ENCODE results near the gene PLEKHG1.

Gene PLEKHG1

DNA sequence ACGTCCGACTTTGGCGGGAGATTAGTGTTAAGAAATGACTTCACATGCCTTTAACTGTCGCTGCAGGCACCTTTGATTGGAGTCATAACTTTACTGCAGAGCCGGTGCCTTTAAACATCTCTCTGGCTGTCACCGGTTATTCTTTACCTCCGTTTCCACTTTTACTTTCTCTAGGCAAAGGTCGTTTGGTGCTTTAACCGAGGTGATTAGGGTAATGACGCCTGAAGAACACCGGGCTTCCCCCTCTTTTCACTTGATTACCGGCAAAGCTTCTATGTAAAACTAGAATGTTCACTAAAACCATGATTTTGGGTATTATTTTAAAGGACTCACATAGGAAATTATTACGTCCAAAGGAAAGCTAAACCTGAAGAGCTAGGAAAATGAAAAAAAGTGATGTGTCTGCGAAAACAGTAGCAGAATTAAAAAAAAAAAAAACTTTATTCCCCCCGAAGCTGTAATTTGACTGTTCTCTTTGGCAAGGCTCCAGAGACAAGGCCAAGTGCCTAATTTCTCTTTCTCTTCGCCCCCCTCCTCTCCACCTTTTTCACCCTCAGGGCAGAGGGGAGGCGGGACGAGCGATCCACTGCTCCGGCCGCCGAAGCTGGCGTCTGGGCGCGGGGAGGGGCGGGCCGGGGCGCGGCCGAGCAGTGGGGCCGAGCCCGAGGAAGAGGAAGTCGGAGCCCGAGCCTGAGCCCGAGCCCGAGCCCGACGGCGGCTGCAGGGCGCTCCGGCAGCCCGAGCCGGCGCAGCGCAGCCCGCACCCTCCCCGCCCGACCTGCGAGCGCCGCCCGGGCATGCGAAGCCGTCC lies at the start of gene PLEKHG1:
Gene PLEKHG1, plus strand, starts transcription at position 687 of the 811 bp plus-strand sequence. CDS start 133,797 bp downstream, outside the sequence.
- peak; percentile 82 for DNase-seq (ENCODE audit: low spot score)

DNA sequence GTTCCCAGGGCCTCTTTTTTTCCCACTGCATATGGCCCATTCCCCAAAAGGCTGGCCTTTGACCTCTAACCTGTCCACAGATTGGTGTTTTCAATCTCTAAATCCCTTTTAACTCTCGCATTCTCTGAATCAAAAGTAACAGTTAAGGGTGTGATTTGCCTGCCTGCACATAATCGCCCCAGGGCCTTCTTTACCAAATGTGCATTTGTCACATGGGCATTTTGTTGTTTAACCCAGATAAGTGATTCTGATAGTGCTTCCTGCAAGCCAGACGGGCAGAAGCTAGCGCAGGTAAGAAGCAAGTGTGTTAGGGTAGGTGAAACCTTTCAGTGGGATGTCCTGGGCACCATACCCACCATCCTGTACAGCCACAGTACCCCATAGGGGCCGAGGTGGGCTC lies 49.4 kb upstream of the PLEKHG1 start:
- DNase-seq (ENCODE audit: low spot score): no peak

DNA sequence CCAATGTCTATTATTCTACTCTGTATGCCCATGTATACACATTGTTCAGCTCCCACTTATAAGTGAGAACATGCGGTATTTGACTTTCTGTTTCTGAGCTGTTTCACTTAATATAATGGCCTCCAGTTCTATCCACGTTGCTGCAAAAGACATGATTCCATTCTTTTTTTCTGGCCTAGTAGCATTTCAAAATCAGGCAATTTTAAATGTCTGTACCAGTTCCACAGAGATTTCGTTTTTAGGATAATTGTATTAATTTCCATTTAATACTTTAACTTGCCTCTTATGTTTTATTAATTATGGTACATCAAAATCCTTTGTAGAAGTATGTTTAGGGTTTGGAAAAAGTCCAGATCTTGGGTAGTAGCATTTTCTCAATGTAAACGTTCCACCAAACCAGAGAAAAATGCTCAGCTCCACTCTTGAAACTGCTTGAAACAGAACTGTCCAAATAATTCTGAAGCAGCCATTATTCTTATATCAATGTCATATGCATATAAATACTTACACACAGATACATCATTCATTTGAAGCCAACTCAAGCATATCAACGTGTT lies 42.6 kb upstream of the PLEKHG1 start:
- DNase-seq (ENCODE audit: low spot score): no peak

DNA sequence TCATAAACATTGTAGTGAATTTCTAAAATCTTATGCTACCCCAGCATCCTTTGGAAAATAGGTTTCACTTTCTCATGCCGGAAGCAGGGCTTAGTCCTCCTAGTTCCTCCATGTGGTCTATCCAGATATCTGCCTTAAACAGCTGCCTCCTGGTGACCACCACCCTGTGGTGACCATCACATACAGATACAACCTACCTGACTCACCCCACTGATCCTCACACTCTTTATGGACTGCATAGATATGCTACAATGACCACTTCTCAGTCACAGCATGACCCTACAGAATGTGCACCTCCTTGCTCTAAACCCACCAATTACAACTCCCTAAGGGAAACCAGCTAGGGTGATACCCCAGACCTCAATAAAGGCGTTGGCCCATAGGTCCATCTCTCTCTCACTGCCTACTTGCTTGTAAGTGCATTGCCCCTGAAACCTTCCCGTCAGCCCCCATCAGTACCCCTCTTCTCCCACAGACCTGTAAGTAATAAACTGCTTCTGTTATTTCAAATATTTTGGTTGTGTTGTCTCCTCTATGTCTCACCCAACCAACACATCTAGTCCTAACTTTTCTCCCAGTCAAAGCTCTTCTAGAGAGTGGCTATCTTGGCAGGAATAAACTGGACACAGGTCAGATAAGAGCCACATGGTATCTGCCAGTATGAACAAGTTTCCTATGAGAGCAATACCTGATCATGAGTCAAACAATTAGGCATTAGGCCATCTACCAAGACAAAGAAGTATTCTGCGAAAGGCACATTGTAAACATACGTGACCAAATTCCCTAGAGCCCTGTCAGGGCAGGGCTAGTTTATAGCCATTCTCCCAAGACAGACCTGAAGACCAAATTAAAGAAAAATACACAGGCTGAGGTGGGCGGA lies 39.4 kb upstream of the PLEKHG1 start:
- no peak for DNase-seq (ENCODE audit: low spot score)

DNA sequence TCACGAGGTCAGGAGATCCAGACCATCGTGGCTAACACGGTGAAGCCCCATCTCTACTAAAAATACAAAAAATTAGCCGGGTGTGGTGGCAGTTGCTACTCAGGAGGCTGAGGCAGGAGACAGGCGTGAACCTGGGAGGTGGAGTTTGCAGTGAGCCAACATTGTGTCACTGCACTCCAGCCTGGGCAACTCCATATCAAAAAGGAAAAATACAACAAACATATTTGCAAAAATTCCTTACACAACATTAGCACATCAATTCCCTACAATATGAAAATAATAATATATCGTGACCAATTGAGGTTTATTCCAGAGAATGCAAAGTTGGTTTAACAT lies 38.8 kb upstream of the PLEKHG1 start:
- DNase-seq (ENCODE audit: low spot score): no peak

DNA sequence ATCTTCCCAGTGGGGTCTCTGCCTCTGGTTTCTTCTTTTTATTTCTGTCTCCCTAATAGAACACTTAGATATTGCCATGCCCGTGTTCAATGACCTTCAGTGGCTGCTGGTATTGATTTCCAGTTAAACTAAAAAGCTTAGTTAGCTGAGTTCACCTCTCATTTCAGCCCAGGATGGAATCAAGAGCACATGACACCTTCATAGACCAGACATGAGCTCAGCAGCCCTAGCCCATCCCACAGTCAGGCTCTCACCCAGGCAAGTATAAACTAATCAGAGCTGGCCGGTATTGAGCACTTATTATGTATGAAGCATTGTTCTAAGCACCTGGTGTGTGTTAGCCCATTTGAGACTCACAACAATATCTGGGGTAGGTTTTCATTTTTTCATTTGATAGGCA lies 33.7 kb upstream of the PLEKHG1 start:
- DNase-seq (ENCODE audit: low spot score): no peak

DNA sequence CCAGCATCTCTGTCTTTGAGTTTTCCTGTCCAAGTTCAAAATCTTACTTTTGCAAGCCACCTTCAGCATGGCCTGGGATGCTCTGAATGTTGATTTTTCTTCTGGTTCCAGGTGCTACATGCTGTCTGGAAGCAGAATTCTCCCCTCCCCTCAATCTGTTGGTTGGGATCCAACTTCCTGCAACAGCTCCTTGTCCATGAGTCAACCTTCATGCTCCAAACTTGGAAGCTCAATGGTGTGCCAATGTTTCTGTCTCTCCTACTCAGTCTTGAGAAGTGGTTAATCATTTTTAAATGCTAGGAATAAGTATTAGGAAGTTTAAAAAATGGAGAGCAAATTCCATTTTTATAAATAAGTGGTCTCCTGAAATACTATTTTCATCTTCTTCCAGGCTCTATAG lies 33.2 kb upstream of the PLEKHG1 start:
- no peak for DNase-seq (ENCODE audit: low spot score)

DNA sequence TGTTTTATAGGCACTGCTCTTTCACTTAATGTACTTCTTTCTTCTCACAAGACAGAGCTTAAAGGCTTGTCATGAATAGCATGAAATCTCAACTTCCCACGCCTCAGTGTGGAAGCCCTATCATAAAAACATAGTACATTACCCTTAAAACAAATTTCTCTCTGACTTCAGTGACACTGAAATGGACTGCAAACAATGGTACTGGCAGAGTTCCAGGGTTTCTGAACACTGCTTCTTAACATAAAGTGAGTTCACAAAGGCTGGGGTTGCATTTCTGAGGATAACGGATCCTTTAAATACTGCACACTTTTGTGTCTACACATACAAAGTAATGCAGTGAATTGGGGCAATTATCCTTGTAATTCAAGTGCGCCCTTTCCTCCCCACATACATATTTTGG lies 32.3 kb upstream of the PLEKHG1 start:
- no peak for DNase-seq (ENCODE audit: low spot score)

DNA sequence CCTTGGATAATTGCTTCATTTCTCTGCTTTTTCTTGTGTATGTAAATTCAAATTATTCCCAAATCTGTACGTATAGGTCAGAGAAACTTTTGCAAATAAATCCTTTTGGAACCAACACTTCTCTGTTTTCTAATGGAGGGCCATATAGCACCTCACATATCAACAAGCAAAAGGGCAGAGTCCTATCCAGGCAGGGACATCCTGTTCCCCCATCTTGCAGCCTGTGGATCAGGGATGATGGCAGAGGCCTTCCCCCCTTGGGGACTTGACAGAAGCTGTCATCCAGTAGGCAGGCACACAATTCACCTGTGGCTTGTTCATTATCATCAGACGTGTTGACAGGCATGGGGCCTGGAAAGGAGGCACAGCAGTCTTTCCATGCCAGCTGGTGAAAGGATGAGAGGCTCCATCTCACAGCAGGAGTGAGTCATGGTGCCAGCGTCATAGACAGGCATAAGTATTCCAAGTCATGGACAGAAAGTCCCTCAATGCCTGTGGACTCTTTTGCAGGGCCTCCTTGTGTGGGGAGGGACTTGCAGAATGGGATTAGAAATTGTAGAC lies 31.8 kb upstream of the PLEKHG1 start:
- DNase-seq (ENCODE audit: low spot score): no peak

DNA sequence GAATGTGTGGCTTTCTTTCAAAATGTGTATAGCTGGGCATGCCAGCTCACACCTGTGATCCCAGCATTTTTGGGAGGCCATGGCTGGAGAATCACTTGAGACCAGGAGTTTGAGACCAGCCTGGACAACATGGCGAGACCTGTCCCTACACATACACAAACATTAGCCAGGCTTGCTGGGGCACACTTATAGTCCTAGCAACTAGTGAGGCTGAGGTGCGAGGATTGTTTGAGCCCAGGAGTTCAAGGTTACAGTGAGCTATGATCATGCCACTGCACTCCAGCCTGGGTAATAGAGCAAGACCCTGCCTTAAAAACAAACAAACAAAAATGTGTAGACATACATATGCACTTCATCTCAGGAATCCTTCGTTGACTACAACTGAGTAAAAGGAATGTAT lies 31.1 kb upstream of the PLEKHG1 start:
- DNase-seq (ENCODE audit: low spot score): no peak

DNA sequence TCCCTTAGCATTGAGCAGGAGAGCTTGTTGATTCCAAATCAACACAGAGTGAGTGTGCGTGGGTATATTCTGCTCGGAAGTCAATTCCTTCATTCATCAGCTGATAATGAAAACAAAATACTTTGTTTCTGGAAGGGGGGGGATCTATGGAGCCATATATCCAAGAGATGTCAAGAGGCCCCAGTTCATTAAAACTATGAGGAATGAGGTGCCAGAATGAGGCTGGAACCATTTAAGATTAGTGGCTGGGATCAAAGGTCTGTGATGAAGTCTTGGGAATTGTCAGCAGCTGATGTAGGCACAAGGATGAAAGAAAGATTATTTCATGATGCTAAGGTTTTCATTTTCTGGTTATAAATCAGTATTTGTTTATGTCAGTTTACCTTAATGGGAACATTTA lies 30.5 kb upstream of the PLEKHG1 start:
- no peak for DNase-seq (ENCODE audit: low spot score)

DNA sequence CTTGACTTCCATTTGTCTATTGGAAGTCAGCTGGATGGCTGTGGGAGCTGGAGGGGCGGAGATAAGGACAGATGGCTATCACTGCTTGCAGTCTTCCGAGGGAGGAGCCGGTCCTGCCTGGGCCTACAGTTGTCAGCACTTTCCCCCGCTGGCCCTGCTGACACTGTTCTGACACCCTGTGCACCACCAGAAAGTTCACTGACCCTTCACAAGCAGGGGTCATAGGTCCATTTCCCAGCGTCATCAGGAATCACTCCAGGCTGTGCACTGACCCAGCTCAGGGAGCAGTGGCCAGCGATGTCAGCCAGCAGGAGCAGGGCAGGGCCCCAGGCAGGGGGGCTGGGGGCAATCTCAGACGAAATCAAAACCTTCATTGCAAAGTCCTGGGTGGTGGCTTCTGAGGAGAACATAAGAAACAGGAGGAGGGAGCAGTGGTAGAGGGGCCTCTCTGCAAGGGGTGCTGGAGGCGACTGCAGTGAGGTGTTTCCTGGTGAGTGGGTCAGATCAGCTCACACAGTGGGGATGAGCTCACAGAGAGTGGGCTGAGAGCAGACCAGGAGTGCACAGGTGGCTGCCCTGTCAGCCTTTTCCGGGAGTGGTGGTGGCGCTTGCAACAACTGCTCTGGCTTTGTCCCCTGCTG lies 26.5 kb upstream of the PLEKHG1 start:
- peak; percentile 81 for DNase-seq (ENCODE audit: low spot score)

DNA sequence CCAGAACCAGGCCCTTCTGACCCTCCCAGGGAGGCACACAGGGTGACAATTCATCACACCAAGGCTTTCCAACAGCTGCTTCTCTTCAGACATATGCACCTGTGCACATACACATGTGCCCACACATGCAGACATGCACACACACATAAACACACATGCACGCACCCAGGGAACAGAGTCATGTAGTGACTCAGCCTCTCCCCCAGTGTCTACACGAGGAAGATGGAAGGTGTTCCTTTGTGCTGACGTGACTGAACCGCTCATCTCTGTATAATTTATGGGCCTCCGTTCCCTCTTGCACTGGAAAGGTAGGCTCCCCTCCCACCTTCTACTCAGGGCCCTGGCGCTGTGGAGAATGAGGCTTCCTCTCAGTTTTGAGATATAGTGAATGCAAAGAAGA lies 23.8 kb upstream of the PLEKHG1 start:
- DNase-seq (ENCODE audit: low spot score): no peak

DNA sequence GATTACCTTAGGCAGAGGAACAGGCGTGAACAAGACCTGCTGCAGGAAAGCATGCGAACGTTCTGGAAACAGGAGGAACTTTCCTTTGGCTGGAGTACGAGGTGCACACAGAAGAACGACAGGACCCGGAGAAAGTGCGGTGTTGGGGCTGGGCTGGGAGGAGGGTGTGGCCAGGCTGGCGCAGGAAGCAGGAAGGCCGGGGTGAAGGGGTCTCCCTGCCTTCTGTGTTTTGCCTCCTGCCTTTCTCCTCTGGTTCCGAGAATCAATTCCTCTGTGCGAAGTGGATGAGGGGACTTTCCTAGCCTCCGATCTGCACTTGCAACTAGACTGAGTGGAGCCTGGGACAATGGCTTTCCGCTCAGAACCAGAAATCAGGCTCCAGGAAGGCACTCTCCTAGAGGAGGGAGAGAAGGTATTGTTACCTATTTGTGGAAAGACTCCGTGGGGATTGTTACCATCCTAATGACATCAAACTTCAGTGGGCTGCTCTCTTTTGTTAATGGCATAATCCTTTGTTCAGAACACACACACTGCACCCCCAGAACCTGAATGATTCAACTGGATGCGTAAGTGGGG lies 22.9 kb upstream of the PLEKHG1 start:
- DNase-seq (ENCODE audit: low spot score): no peak

DNA sequence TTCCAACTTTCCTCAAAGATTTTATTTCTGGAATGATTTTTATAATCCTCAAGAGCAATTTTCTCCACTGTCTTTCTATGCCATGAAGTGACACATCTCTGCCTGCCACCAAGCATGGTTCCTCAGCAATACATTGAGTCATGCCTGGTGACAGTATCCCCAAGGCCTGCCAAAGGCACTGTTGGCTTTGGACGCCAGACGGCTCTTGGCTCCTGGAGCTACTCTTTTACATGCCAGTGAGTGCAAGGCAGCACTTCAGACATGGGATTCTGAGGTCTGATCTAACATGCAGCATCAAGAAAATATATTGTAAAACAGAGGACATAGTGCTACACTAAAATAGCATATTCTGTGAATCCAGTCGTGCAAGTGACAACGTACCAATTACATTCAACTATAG lies 20.1 kb upstream of the PLEKHG1 start:
- no peak for DNase-seq (ENCODE audit: low spot score)

DNA sequence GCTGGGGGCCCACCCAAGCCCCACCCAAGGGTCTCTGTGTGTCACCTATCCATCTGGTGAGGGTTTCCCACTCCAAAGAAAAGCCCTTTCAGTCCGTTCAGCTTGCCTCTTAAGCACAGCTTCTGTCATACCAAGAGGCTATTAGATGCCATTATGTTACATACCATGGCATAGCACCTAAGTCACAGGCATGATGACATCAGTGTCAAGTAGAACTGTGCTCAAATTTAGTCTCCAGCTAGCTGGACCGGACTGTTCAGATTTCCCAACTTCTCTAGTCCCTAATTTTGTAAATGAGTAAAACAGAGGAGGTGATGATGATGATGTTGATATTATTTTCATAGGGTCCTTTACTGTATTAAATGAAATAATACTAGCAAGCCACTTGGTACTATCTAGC lies 19.2 kb upstream of the PLEKHG1 start:
- no peak for DNase-seq (ENCODE audit: low spot score)

DNA sequence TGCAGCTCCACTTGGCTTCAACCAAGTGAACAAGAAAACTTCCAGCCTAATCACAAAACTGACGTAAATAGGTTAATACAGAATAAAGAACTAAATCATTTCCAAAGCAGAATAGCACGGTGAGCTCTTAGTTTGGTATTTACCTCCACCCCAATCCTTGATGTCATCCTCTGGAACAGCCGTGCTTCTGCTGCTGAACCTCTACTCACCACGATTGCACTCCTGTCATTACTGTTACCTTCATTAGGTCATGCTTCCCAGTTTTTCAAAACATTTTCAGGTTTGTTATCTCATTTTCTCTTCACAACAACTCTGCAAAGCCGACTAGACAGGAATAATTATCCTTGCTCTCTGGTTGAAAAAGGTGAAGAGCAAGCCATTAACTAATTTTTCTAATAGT lies 15.6 kb upstream of the PLEKHG1 start:
- no peak for DNase-seq (ENCODE audit: low spot score)

DNA sequence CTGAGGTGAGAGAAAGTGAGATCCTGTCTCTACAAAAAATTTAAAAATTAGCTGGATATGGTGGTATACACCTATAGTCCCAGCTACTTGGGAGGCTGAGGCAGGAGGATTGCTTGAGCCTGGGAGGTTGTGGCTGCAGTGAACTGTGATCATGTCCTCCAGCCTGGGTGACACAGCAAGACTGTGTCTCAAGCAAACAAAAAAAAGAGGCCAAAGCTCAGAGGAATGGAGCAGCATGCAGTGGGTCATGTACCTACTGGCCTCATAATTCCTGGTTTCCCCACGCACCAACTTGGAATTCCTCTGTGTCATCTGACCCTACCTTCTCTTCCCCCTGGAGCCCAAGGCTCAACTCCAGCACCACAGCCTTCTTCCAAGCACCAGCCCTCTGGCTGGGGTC lies 15.1 kb upstream of the PLEKHG1 start:
- DNase-seq (ENCODE audit: low spot score): no peak

DNA sequence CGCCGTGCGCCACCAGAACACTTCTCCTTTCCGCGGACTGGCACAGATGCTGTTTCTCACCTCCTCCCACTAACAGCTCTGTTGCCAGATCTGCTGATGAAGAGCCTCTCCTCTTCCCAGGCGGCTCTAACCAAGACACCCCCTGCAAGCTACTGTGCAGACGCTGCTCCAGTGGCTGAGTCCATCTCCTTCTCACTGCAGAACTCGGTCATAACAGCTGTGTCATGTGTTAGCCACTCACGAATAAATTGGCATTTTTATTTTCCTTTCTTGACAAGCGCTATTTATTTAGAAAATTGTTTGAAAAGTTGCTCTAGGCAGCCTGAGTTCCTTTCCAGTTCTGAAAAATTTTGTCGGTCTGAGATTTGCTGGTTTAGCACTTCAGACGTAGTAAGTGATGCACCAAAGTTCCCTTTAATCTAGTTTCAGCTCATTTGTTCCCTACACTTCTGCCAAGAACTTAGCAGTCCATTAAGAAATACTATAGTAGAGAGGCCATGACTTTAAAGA lies 12.8 kb upstream of the PLEKHG1 start:
- DNase-seq (ENCODE audit: low spot score): no peak

DNA sequence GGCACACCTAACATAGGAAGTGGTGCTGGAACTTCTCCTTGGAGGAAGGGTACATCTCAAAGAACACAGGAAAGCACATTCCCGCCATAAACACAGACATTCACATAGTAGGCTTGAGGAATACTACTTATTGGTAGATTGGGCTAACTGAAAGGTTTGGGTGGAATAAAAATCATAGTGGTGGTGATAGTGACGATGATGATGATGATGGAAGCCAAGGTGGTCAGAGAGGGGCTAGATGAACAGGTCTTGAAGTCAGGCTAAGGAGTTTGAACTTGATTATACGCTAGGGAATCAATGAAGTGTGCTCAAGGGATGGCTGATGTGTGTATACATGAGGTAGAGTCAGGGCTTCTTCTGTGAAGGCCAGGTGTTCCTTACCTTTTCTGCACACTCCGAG lies 12.0 kb upstream of the PLEKHG1 start:
- DNase-seq (ENCODE audit: low spot score): no peak

DNA sequence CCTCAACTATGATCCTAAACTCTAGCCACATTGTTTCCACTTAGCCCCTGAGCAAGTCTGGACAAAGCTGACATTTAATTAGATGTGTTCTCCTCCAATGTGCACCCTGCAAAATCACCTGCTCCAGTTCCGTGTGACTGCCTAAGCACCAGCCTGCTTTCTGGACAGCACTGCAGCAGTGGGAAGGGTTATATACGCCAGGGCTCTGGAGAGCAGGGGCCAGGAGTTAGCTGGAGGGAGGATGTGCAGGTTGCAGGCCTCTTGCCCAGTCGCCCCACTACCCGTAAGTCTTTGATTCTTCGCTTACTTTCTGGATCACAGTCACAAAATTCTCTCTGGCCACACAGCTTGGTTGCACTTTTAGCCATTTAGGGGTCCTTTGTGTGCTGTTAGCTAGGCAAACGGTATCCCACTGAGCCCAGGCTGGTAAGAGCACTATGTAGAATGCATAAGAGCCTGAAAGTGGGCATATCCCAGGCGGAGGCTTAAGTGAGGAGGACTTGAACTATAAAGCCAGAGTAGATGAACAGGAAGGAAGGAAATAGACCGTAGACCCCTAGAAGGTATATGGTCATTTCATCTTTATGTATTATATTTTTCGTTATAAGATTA lies 10.7 kb upstream of the PLEKHG1 start:
- no peak for DNase-seq (ENCODE audit: low spot score)
